HepG2 (cell line): ENCODE data around the gene MACROD2. TPM values are rescaled to one million over a fixed set of nuclear protein-coding genes. Genes with fewer than 3 reads are reported as not detected.
"Not testable (repeated sequence)": the region's sequence is repeated elsewhere in the genome, so short reads cannot be mapped to it uniquely, and the experiment has no call there.

ENCODE experiments used
- ATAC-seq: fragments of 200-7000 bp; cut with Tn5 transposase; 3 replicates; pipeline ENCODE4 v1.9.1; 2020; ENCODE audit warnings: mild to moderate bottlenecking, moderate library complexity
- BruUV-seq: library from RNA; stranded (reverse); fragments of 400-500 nt; replicated peaks from 2 replicates; lab custom pipeline; 2021; lab: Mats Ljungman, UMichigan
- CTCF ChIA-PET: fragments of 300-600 bp; formaldehyde crosslinking; extraction: SDS; loops from one replicate; lab custom pipeline; 2021; ENCODE audit warnings: low total read pairs, inconsistent platforms, low intra/inter-chr PET ratio; lab: Yijun Ruan, JAX
- POLR2A ChIA-PET: fragments of 350-600 bp; sonication (Branson Sonifier 250); formaldehyde crosslinking; loops from one replicate; lab custom pipeline; 2020; ENCODE audit warnings: antibody characterized with exemption, inconsistent platforms; lab: Yijun Ruan, JAX
- DNase-seq: peaks from one replicate; pipeline ENCODE4 v3.0.0-alpha.2; 2015; ENCODE audit warnings: low spot score
- FAIRE-seq: peaks from 3 replicates; lab custom pipeline; 2011; peaks lifted over from hg19 to GRCh38; lab: Jason Lieb, UNC
- H2AFZ ChIP-seq: one replicate; pipeline ENCODE4 v1.6.1; 2011; ENCODE audit warnings: low read length, inconsistent platforms
- H3K27ac ChIP-seq: fragments of 300-600 bp; 3 replicates; pipeline ENCODE4 v1.8.0; 2011; ENCODE audit warnings: mixed run types, mild to moderate bottlenecking, mixed read lengths, low read length, inconsistent platforms; ENCODE audit not compliant: insufficient read depth; ENCODE audit errors: extremely low read length
- H3K27me3 ChIP-seq, 2 experiments: fragments of 200-600 bp in 1 of 2; 2 replicates in 1 of 2; 3 replicates in 1 of 2; pipeline versions ENCODE4 v1.6.0 to v1.8.0; 2011; ENCODE audit warnings: low read length in 2 of 2, mild to moderate bottlenecking in 2 of 2, moderate library complexity in 2 of 2, inconsistent platforms in 1 of 2; ENCODE audit not compliant: insufficient read depth in 2 of 2, control insufficient read depth in 1 of 2
- H3K36me3 ChIP-seq, 2 experiments: fragments of 200-600 bp in 1 of 2; replicated peaks in 1 of 2; 2 replicates in 1 of 2; 3 replicates in 1 of 2; pipeline versions ENCODE4 v1.5.1 to v1.8.0; 2011; ENCODE audit warnings: low read length in 2 of 2, inconsistent platforms in 1 of 2; ENCODE audit not compliant: insufficient read depth in 2 of 2, control insufficient read depth in 1 of 2
- H3K4me1 ChIP-seq: 2 replicates; pipeline ENCODE4 v1.5.1; 2012; ENCODE audit warnings: low read length, inconsistent platforms; ENCODE audit not compliant: insufficient read depth
- H3K4me2 ChIP-seq: 2 replicates; pipeline ENCODE4 v1.6.0; 2011; ENCODE audit warnings: low read depth, low read length, inconsistent platforms
- H3K4me3 ChIP-seq, 3 experiments: fragments of 200-600 bp in 1 of 3; sonication (generic), shearing (Covaris generic) in 1 of 3; replicated peaks in 1 of 3; 2 replicates each; pipeline ENCODE4 v1.5.1; 2011 to 2016; ENCODE audit warnings: low read length in 3 of 3, inconsistent platforms in 2 of 3, low read depth in 2 of 3, mild to moderate bottlenecking in 2 of 3, control low read depth in 1 of 3, mixed read lengths in 1 of 3; ENCODE audit not compliant: insufficient read depth in 1 of 3
- H3K79me2 ChIP-seq: one replicate; pipeline ENCODE4 v1.6.1; 2011; ENCODE audit warnings: low read length, inconsistent platforms; ENCODE audit not compliant: insufficient read depth
- H3K9ac ChIP-seq: 2 replicates; pipeline ENCODE4 v1.6.0; 2011; ENCODE audit warnings: mild to moderate bottlenecking, low read depth, low read length, inconsistent platforms; ENCODE audit not compliant: insufficient read depth
- H3K9me3 ChIP-seq: 2 replicates; pipeline ENCODE4 v1.5.1; 2012; ENCODE audit warnings: mild to moderate bottlenecking, low read length
- H4K20me1 ChIP-seq: 2 replicates; pipeline ENCODE4 v1.6.0; 2011; ENCODE audit warnings: inconsistent platforms, mild to moderate bottlenecking, low read length, moderate library complexity; ENCODE audit not compliant: insufficient read depth
- AKAP8 ChIP-seq: sonication (generic); formaldehyde crosslinking; IDR thresholded peaks from 2 replicates; pipeline ENCODE4 v1.5.1; 2020; ENCODE audit warnings: mild to moderate bottlenecking, missing genetic modification reagents
- ELF3 ChIP-seq: IDR thresholded peaks from 2 replicates; pipeline ENCODE4 v1.6.1; 2016; ENCODE audit warnings: missing genetic modification reagents, missing compliant biosample characterization
- FOXM1 ChIP-seq: sonication (generic); formaldehyde crosslinking; IDR thresholded peaks from 2 replicates; pipeline ENCODE4 v1.5.0; 2020; ENCODE audit warnings: missing genetic modification reagents
- NFRKB ChIP-seq: fragments of 450-650 bp; IDR thresholded peaks from 2 replicates; pipeline ENCODE4 v1.6.1; 2017
- RARA ChIP-seq: IDR thresholded peaks from 2 replicates; pipeline ENCODE4 v1.6.1; 2016; ENCODE audit warnings: missing genetic modification reagents, missing compliant biosample characterization
- SUZ12 ChIP-seq: fragments of 150-350 bp; IDR thresholded peaks from 2 replicates; pipeline ENCODE4 v1.6.1; 2014; ENCODE audit warnings: low read depth, low read length
- ZFP1 ChIP-seq: IDR thresholded peaks from 2 replicates; pipeline ENCODE4 v1.6.1; 2016
- ZNF224 ChIP-seq: sonication (generic); formaldehyde crosslinking; IDR thresholded peaks from 2 replicates; pipeline ENCODE4 v1.5.0; 2020; ENCODE audit warnings: mild to moderate bottlenecking, missing genetic modification reagents
- ZNF326 ChIP-seq: sonication (generic); formaldehyde crosslinking; IDR thresholded peaks from 2 replicates; pipeline ENCODE4 v1.4.0; 2020; ENCODE audit warnings: missing genetic modification reagents, borderline replicate concordance
- ZNF335 ChIP-seq: sonication (generic); formaldehyde crosslinking; IDR thresholded peaks from 2 replicates; pipeline ENCODE4 v1.4.0; 2020; ENCODE audit warnings: missing genetic modification reagents
- ZNF337 ChIP-seq: sonication (generic); formaldehyde crosslinking; IDR thresholded peaks from 2 replicates; pipeline ENCODE4 v1.5.1; 2020; ENCODE audit warnings: missing genetic modification reagents, low read depth, mild to moderate bottlenecking, borderline replicate concordance
- ZNF367 ChIP-seq: sonication (generic); formaldehyde crosslinking; IDR thresholded peaks from 2 replicates; pipeline ENCODE4 v1.4.0; 2020; ENCODE audit warnings: missing genetic modification reagents, borderline replicate concordance
- ZNF510 ChIP-seq: sonication (generic); formaldehyde crosslinking; IDR thresholded peaks from 2 replicates; pipeline ENCODE4 v1.4.0; 2020; ENCODE audit warnings: low read depth, mild to moderate bottlenecking, missing genetic modification reagents
- ZNF615 ChIP-seq: sonication (generic); formaldehyde crosslinking; IDR thresholded peaks from 2 replicates; pipeline ENCODE4 v1.5.0; 2020; ENCODE audit warnings: mild to moderate bottlenecking, missing genetic modification reagents, borderline replicate concordance
- ZNF629 ChIP-seq: sonication (generic); formaldehyde crosslinking; conservative IDR thresholded peaks from 2 replicates; pipeline ENCODE4 v1.5.0; 2020; ENCODE audit warnings: missing genetic modification reagents
- ZNF746 ChIP-seq: sonication (generic); formaldehyde crosslinking; IDR thresholded peaks from 2 replicates; pipeline ENCODE4 v1.8.0; 2022; ENCODE audit warnings: mild to moderate bottlenecking, missing genetic modification reagents
- WGBS: methylation state at CpG from one replicate; pipeline ENCODE4 v1.1.6; 2017; ENCODE audit warnings: low lambda C conversion rate; 5-methylcytosine and 5-hydroxymethylcytosine counted together
- in situ Hi-C: cut with HindIII; loops from 2 replicates; pipeline ENCODE4 v1.10.0; 2017; ENCODE audit warnings: low pct_unique_long_range_greater_than_20kb; ENCODE audit not compliant: extremely low pct_ligation_motif_present
- intact Hi-C: fragments of 100-400 bp; cut with micrococcal nuclease; formaldehyde crosslinking; loops from one replicate; pipeline ENCODE4 v1.10.0; 2022; ENCODE audit not compliant: unreplicated experiment
- polyA plus RNA-seq, 8 experiments: library from polyadenylated mRNA; depleted of rRNA in 3 of 8; stranded (reverse) in 7 of 8; unstranded in 1 of 8; fragments of >200 nt; fragmentation: Illumina TruSeq in 4 of 8; extraction: Trizol in 4 of 8; gene quantifications; 2 replicates each; pipeline versions ENCODE4 v1.2.1 to v1.2.3, GENCODE V29; 2011 to 2016; ENCODE audit warnings: low read depth in 4 of 8, missing spikeins in 1 of 8, mixed read lengths in 1 of 8; ENCODE audit not compliant: insufficient read depth in 1 of 8
- total RNA-seq, 5 experiments: library from RNA; depleted of rRNA; stranded (reverse); fragments of >200 nt; fragmentation: Illumina TruSeq; extraction: Trizol; gene quantifications; 2 replicates each; pipeline ENCODE4 v1.2.3, GENCODE V29; 2016; ENCODE audit warnings: low read depth in 1 of 5
- TF ChIP-seq, protein P1 (sequence below): sonication (generic); formaldehyde crosslinking; IDR thresholded peaks from 2 replicates; pipeline ENCODE4 v1.5.1; 2020; ENCODE audit warnings: mild to moderate bottlenecking, missing genetic modification reagents, borderline replicate concordance

The MACROD2 gene
- total and polyA plus RNA-seq, 2 of the 13 experiments (the other 11 are each of a cell fraction or from before 2014, with no cell fraction given): 0.13 to 0.51 TPM

DNA sequence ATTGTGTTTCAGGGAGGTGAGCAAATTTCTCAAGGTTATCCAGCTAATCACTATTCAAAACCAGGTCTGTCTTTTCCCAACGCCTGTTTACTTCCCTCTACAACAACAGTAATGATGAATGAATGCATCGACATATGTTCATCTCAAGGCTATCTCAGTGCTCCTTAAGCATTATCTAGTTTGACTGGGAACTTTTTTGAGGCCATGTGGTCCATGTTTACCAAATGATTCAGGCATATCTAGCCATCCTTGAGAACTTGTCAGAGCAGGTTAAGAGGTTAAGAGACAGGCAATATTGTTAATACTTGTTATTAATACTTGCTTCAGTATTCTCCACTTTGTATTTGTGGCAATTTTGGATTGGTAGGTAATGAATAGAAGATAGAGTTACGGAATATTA lies 1380.5 kb downstream of the MACROD2 start:
- WGBS: 2% methylated on average over 3 of the region's 3 CpGs
- H3K79me2 ChIP-seq: no peaks in the 10 kb centered on the region
- H3K4me2 ChIP-seq: no peak overlapping the region
- H3K4me3 ChIP-seq: no peak overlapping the region
- BruUV-seq: no TSS peak
- no peak for FAIRE-seq
- DNase-seq: no peak
- intact Hi-C loops (no loop called here), in situ Hi-C loops (no loop called here)
- no peak overlapping the region for H3K27ac ChIP-seq
- no peak for ATAC-seq
- no peaks in the 10 kb centered on the region for H4K20me1 ChIP-seq
- H2AFZ ChIP-seq: no peak overlapping the region
- no peak overlapping the region for H3K9ac ChIP-seq
- H3K36me3 ChIP-seq: no peaks in the 10 kb centered on the region
- H3K9me3 ChIP-seq: peaks cover 40% of the 10 kb centered on the region
- CTCF ChIA-PET: no interaction called here
- H3K27me3 ChIP-seq: no peaks in the 10 kb centered on the region
- TF ChIP-seq FOXM1 (no peak), SUZ12 (no peak), ZNF629 (CRISPR knock-in tag) (no peak), ZNF367 (CRISPR knock-in tag) (no peak), ZNF326 (no peak), RARA (CRISPR knock-in tag) (no peak), ZNF746 (no peak), NFRKB (no peak), AKAP8 (CRISPR knock-in tag) (no peak), ZNF224 (CRISPR knock-in tag) (no peak), ZNF510 (no peak), ZNF335 (CRISPR knock-in tag) (no peak), ZNF337 (CRISPR knock-in tag) (no peak), ELF3 (CRISPR knock-in tag) (no peak), ZNF615 (no peak), ZFP1 (CRISPR knock-in tag) (no peak)
- TF ChIP-seq, protein P1, sequence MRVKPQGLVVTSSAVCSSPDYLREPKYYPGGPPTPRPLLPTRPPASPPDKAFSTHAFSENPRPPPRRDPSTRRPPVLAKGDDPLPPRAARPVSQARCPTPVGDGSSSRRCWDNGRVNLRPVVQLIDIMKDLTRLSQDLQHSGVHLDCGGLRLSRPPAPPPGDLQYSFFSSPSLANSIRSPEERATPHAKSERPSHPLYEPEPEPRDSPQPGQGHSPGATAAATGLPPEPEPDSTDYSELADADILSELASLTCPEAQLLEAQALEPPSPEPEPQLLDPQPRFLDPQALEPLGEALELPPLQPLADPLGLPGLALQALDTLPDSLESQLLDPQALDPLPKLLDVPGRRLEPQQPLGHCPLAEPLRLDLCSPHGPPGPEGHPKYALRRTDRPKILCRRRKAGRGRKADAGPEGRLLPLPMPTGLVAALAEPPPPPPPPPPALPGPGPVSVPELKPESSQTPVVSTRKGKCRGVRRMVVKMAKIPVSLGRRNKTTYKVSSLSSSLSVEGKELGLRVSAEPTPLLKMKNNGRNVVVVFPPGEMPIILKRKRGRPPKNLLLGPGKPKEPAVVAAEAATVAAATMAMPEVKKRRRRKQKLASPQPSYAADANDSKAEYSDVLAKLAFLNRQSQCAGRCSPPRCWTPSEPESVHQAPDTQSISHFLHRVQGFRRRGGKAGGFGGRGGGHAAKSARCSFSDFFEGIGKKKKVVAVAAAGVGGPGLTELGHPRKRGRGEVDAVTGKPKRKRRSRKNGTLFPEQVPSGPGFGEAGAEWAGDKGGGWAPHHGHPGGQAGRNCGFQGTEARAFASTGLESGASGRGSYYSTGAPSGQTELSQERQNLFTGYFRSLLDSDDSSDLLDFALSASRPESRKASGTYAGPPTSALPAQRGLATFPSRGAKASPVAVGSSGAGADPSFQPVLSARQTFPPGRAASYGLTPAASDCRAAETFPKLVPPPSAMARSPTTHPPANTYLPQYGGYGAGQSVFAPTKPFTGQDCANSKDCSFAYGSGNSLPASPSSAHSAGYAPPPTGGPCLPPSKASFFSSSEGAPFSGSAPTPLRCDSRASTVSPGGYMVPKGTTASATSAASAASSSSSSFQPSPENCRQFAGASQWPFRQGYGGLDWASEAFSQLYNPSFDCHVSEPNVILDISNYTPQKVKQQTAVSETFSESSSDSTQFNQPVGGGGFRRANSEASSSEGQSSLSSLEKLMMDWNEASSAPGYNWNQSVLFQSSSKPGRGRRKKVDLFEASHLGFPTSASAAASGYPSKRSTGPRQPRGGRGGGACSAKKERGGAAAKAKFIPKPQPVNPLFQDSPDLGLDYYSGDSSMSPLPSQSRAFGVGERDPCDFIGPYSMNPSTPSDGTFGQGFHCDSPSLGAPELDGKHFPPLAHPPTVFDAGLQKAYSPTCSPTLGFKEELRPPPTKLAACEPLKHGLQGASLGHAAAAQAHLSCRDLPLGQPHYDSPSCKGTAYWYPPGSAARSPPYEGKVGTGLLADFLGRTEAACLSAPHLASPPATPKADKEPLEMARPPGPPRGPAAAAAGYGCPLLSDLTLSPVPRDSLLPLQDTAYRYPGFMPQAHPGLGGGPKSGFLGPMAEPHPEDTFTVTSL (CRISPR knock-in tag): no peak
- TF ChIP-seq, all 625 proteins: peak for 0
- POLR2A ChIA-PET: no interaction called here
- H3K4me1 ChIP-seq: no peaks in the 10 kb centered on the region

DNA sequence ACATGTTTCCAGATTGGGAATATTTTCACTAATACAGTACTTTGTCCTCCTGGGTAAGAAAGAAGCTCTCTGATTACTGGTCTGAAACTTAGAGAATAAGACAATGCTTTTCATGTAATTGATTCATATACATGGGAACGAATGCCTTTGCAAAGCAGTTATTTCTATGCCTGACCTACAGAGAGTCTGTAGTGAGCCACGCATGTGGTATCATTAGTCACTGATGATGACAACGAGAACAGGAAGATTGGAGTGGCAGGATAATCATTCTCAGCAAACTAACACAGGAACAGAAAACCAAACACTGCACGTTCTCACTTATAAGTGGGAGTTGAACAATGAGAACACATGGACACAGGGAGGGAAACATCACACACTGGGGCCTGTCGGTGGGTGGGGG lies 1382.3 kb downstream of the MACROD2 start:
- H2AFZ ChIP-seq, H3K36me3 ChIP-seq, POLR2A ChIA-PET, ATAC-seq, in situ Hi-C loops, H3K27me3 ChIP-seq, H3K4me3 ChIP-seq, CTCF ChIA-PET, FAIRE-seq, H3K4me2 ChIP-seq, H3K27ac ChIP-seq, H3K79me2 ChIP-seq, DNase-seq, BruUV-seq, intact Hi-C loops, H4K20me1 ChIP-seq, H3K4me1 ChIP-seq, H3K9ac ChIP-seq: not testable (repeated sequence)
- 5% methylated on average over 5 of the region's 5 CpGs for WGBS
- peaks cover 45% of the 10 kb centered on the region for H3K9me3 ChIP-seq
